AG04450 (cell line): Measurements from ENCODE around the gene ZNHIT1. TPM values are rescaled to one million over a fixed set of nuclear protein-coding genes. Genes with fewer than 3 reads are reported as not detected.
"Not testable (repeated sequence)": the region's sequence is repeated elsewhere in the genome, so short reads cannot be mapped to it uniquely, and the experiment has no call there.

Experiments
- CTCF ChIA-PET: fragments of 300-600, 350-600 bp; formaldehyde crosslinking; extraction: SDS; loops from one replicate; lab custom pipeline; 2022; ENCODE audit warnings: antibody characterized with exemption, inconsistent platforms; lab: Charles Lee
- POLR2A ChIA-PET: fragments of 350-600 bp; formaldehyde crosslinking; extraction: SDS; loops from one replicate; lab custom pipeline; 2021; ENCODE audit warnings: antibody characterized with exemption, inconsistent platforms; lab: Yijun Ruan, JAX
- DNase-seq: peaks from one replicate; pipeline ENCODE4 v3.0.0-alpha.2; 2011; ENCODE audit warnings: low read depth, low spot score
- H3K27ac ChIP-seq: one replicate; pipeline ENCODE4 v1.5.1; 2012; ENCODE audit warnings: low read depth, low read length, control low read depth
- H3K27me3 ChIP-seq: one replicate; pipeline ENCODE4 v1.6.0; 2012; ENCODE audit warnings: low read length; ENCODE audit not compliant: control insufficient read depth, insufficient read depth
- H3K4me3 ChIP-seq: 2 replicates; pipeline ENCODE4 v1.5.1; 2011; ENCODE audit warnings: mild to moderate bottlenecking, low read depth, low read length, control low read depth
- H3K9me3 ChIP-seq: 2 replicates; pipeline ENCODE4 v1.5.1; 2012; ENCODE audit warnings: low read length; ENCODE audit not compliant: control insufficient read depth, insufficient read depth
- polyA plus RNA-seq: library from polyadenylated mRNA; depleted of rRNA; stranded (reverse); fragments of >200 nt; gene quantifications from 2 replicates; pipeline ENCODE4 v1.2.3, GENCODE V29; 2011
- TF ChIP-seq, protein P1 (sequence below): IDR thresholded peaks from 2 replicates; pipeline ENCODE4 v1.5.1; 2011; ENCODE audit warnings: low read depth, low read length, control low read depth, inconsistent platforms

The ZNHIT1 gene
- polyA plus RNA-seq, 1 experiment: 36.0 TPM

GRCh38 chr7:101200504-101200861 is 17.5 kb upstream of the ZNHIT1 start:
- ChIA-PET CTCF (interaction anchor here (0.6 to 3.4 kb wide), 5 partner anchors 8 to 509 kb away, joined by 3 to 30 read pairs (median 4); partner anchors contain the start of genes PLOD3 and ZNHIT1), POLR2A (no interaction called here)
- Histone ChIP-seq H3K9me3 (no peaks in the 10 kb centered on the region; the same call in 1 of the 2 replicates), H3K27ac (no peak overlapping the region), H3K27me3 (peaks cover 39% of the 10 kb centered on the region), H3K4me3 (no peak overlapping the region)
- DNase-seq: no peak
- TF ChIP-seq, protein P1, sequence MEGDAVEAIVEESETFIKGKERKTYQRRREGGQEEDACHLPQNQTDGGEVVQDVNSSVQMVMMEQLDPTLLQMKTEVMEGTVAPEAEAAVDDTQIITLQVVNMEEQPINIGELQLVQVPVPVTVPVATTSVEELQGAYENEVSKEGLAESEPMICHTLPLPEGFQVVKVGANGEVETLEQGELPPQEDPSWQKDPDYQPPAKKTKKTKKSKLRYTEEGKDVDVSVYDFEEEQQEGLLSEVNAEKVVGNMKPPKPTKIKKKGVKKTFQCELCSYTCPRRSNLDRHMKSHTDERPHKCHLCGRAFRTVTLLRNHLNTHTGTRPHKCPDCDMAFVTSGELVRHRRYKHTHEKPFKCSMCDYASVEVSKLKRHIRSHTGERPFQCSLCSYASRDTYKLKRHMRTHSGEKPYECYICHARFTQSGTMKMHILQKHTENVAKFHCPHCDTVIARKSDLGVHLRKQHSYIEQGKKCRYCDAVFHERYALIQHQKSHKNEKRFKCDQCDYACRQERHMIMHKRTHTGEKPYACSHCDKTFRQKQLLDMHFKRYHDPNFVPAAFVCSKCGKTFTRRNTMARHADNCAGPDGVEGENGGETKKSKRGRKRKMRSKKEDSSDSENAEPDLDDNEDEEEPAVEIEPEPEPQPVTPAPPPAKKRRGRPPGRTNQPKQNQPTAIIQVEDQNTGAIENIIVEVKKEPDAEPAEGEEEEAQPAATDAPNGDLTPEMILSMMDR: no peak

DNA sequence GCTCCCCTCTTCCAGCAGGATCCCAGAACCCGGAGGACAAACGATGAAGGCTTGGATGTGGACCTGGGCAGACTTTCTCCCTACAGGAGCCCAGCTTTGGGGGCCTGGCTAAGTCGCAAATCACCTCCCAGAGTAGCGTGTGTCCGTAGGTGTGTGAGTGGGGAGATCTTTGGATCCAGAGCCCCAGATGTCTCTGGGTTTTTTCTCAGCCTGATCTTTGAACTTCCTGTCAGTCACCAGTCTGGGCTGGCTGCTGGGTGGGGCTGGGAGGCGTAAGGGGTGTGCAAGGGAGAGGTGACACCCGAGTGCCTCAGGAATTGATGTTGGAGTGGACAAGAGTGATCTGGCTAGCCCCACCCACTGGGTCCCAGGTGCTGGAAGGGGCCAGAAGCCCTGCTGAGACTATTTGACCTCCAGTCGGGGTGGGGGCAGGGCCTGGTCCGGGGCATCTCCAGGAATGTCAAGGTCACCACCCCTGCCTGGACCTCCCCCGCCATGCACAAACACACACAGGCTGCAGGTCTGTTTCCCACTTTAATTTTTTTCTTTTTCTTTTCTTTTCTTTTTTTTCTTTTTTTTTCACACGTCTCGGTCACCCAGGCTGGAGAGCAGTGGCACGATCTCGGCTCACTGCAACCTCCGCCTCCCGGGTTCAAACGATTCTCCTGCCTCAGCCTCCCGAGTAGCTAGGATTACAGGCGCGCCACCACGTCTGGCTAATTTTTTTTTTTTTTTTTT is 16.9 kb upstream of the ZNHIT1 start, which contains the start of gene MOGAT3:
Gene MOGAT3 (minus strand): TSS at position 175 of the 738 bp plus-strand sequence. CDS start 182 bp downstream, outside the sequence.
- no peak for DNase-seq
- ChIA-PET CTCF (interaction anchor here (0.8 to 3.4 kb wide), 3 partner anchors 9 to 114 kb away, joined by 3 to 30 read pairs (median 4); partner anchors contain the start of genes PLOD3 and ZNHIT1), POLR2A (no interaction called here)
- Histone ChIP-seq H3K27me3 (peaks cover 39% of the 10 kb centered on the region), H3K27ac (no peak within 1 kb of the TSS), H3K4me3 (no peak within 1 kb of the TSS), H3K9me3 (no peaks in the 10 kb centered on the region; the same call in 1 of the 2 replicates)
- TF ChIP-seq, protein P1: no peak

DNA sequence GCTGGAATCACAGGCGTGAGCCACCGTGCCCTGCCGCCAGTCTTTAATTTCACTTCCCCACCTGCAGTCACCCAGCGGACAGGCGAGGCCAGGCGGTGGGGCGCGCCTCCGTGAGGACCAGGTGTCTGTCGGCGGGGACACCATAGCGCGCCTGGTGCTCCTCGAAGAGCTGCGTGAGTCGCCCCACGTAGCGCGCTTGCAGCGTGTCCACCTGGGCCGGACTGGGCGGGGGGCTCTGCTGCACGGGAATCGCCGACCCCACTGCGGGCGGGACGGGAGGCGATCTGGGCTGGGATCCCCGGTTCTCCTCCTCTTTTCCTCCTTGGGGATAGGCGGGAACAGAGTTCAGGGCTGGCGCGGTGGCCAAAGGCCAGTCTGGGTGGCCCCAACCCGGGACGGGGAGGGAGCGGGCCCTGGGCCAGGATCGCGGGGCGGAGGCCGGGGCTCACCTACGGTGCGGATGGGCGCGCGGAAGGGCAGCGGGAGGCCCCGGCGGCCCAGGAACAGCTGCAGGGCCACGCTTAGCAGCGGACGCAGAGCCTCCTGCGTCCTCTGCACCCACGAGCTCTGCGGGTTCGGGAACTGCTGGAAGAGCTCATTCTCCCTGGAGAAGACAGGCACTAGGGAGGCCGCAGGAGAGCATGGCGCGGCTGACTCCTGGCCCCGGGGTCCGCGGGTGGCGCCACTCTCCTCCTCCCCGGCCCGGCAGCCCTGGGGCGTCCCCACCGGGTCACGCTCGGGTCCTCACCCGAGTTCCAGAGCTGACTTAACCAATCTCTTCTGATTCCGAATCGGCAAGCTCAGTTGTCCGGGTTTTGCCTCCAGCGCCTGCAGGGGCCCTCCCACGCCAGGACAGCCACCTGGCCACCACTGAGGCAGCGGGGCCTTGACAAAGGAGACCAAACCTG is 16.0 kb upstream of the ZNHIT1 start:
- no peak for DNase-seq
- TF ChIP-seq, protein P1: no peak
- Histone ChIP-seq H3K27me3 (peaks cover 39% of the 10 kb centered on the region), H3K9me3 (no peaks in the 10 kb centered on the region; the same call in 1 of the 2 replicates), H3K27ac (no peak overlapping the region), H3K4me3 (no peak overlapping the region)
- CTCF ChIA-PET: interaction anchor here (3.4 kb wide), 1 partner anchor 10 kb away, joined by 30 read pairs; no protein-coding TSS in a partner anchor
- POLR2A ChIA-PET: interaction anchor here (0.6 kb wide), 1 partner anchor 23 kb away, joined by 6 read pairs; no protein-coding TSS in a partner anchor

GRCh38 chr7:101202603-101202918 is 15.4 kb upstream of the ZNHIT1 start:
- Histone ChIP-seq H3K27me3 (peaks cover 39% of the 10 kb centered on the region), H3K4me3 (no peak overlapping the region), H3K27ac (no peak overlapping the region), H3K9me3 (no peaks in the 10 kb centered on the region; the same call in 1 of the 2 replicates)
- ChIA-PET CTCF (interaction anchor here (3.4 kb wide), 1 partner anchor 10 kb away, joined by 30 read pairs; no protein-coding TSS in a partner anchor), POLR2A (interaction anchor here (0.6 kb wide), 1 partner anchor 24 kb away, joined by 6 read pairs; no protein-coding TSS in a partner anchor)
- DNase-seq: no peak
- TF ChIP-seq, protein P1: no peak

GRCh38 chr7:101203740-101204738 is 13.9 kb upstream of the ZNHIT1 start:
- H3K27ac ChIP-seq, POLR2A ChIA-PET, H3K9me3 ChIP-seq, DNase-seq, H3K4me3 ChIP-seq: not testable (repeated sequence)
- H3K27me3 ChIP-seq: peaks cover 33% of the 10 kb centered on the region
- CTCF ChIA-PET: interaction anchor here (1.2 to 3.4 kb wide), 2 partner anchors 12 kb away, joined by 13 to 30 read pairs; no protein-coding TSS in a partner anchor
